ENCODE results near the gene CDH23. TPM values are rescaled to one million over a fixed set of nuclear protein-coding genes. Genes with fewer than 3 reads are reported as not detected.

CDH23 gene
- total and polyA plus RNA-seq, 2 of the 8 experiments (the other 6 are each of a cell fraction or from before 2014, with no cell fraction given) = 1.9 to 4.9 TPM

DNA sequence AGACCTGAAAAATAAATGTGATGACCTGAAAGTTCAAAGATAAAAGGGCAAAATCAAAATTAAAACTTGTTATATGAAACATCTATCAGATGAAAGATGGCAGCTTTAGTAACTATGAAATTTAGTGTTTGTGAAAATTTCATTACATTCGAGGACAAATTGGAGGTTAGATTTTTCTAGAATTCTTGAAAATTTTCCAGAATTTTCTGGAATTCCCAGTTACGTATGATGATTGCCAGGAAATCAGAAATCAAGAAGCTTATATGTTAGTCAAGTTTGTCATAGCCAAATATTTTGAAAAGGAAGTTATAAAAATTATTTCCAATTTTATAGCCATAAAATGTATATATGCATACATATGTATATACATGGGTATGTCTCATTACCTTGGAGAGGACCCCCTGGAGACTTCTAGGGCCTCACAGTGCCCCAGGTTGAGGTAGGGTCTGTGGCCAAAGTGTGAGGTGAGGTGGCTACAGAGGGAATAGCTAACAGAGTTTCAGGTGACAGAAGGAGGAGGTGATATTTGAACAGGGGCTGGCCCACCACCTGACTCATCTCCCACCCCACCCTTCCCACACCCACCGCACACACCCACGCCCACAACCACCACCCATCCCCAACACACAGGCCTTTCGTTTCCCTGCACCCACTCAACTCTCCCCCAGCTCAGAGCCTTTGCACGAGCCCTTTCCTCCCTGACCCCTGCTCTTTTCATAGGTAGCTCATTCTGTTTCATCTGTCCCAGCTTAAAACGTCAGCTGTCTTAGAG lies 301.4 kb downstream of the CDH23 start (continued):
- TF ChIP-seq HDAC2 (IDR thresholded peaks at IDR 0.05; ENCODE audit: borderline replicate concordance in 1 of 2, low read depth in 2 of 2, low read length in 2 of 2) = no peak
- TF ChIP-seq JUND (IDR thresholded peaks at IDR 0.05; ENCODE audit: low read length) = no peak
- TF ChIP-seq CTBP2 (IDR thresholded peaks at IDR 0.05; ENCODE audit: borderline replicate concordance, insufficient read depth, insufficient read length, low read length) = no peak
- no peak for TF ChIP-seq PHF8 (conservative IDR thresholded peaks at IDR 0.05; ENCODE audit: low read depth, low read length)
- TF ChIP-seq, protein P1, sequence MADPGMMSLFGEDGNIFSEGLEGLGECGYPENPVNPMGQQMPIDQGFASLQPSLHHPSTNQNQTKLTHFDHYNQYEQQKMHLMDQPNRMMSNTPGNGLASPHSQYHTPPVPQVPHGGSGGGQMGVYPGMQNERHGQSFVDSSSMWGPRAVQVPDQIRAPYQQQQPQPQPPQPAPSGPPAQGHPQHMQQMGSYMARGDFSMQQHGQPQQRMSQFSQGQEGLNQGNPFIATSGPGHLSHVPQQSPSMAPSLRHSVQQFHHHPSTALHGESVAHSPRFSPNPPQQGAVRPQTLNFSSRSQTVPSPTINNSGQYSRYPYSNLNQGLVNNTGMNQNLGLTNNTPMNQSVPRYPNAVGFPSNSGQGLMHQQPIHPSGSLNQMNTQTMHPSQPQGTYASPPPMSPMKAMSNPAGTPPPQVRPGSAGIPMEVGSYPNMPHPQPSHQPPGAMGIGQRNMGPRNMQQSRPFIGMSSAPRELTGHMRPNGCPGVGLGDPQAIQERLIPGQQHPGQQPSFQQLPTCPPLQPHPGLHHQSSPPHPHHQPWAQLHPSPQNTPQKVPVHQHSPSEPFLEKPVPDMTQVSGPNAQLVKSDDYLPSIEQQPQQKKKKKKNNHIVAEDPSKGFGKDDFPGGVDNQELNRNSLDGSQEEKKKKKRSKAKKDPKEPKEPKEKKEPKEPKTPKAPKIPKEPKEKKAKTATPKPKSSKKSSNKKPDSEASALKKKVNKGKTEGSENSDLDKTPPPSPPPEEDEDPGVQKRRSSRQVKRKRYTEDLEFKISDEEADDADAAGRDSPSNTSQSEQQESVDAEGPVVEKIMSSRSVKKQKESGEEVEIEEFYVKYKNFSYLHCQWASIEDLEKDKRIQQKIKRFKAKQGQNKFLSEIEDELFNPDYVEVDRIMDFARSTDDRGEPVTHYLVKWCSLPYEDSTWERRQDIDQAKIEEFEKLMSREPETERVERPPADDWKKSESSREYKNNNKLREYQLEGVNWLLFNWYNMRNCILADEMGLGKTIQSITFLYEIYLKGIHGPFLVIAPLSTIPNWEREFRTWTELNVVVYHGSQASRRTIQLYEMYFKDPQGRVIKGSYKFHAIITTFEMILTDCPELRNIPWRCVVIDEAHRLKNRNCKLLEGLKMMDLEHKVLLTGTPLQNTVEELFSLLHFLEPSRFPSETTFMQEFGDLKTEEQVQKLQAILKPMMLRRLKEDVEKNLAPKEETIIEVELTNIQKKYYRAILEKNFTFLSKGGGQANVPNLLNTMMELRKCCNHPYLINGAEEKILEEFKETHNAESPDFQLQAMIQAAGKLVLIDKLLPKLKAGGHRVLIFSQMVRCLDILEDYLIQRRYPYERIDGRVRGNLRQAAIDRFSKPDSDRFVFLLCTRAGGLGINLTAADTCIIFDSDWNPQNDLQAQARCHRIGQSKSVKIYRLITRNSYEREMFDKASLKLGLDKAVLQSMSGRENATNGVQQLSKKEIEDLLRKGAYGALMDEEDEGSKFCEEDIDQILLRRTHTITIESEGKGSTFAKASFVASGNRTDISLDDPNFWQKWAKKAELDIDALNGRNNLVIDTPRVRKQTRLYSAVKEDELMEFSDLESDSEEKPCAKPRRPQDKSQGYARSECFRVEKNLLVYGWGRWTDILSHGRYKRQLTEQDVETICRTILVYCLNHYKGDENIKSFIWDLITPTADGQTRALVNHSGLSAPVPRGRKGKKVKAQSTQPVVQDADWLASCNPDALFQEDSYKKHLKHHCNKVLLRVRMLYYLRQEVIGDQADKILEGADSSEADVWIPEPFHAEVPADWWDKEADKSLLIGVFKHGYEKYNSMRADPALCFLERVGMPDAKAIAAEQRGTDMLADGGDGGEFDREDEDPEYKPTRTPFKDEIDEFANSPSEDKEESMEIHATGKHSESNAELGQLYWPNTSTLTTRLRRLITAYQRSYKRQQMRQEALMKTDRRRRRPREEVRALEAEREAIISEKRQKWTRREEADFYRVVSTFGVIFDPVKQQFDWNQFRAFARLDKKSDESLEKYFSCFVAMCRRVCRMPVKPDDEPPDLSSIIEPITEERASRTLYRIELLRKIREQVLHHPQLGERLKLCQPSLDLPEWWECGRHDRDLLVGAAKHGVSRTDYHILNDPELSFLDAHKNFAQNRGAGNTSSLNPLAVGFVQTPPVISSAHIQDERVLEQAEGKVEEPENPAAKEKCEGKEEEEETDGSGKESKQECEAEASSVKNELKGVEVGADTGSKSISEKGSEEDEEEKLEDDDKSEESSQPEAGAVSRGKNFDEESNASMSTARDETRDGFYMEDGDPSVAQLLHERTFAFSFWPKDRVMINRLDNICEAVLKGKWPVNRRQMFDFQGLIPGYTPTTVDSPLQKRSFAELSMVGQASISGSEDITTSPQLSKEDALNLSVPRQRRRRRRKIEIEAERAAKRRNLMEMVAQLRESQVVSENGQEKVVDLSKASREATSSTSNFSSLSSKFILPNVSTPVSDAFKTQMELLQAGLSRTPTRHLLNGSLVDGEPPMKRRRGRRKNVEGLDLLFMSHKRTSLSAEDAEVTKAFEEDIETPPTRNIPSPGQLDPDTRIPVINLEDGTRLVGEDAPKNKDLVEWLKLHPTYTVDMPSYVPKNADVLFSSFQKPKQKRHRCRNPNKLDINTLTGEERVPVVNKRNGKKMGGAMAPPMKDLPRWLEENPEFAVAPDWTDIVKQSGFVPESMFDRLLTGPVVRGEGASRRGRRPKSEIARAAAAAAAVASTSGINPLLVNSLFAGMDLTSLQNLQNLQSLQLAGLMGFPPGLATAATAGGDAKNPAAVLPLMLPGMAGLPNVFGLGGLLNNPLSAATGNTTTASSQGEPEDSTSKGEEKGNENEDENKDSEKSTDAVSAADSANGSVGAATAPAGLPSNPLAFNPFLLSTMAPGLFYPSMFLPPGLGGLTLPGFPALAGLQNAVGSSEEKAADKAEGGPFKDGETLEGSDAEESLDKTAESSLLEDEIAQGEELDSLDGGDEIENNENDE (IDR thresholded peaks at IDR 0.05; ENCODE audit: insufficient replicate concordance, low read length) = no peak
- TF ChIP-seq BRCA1 (IDR thresholded peaks at IDR 0.05; ENCODE audit: low read depth, low read length) = no peak
- no peak for TF ChIP-seq RXRA (IDR thresholded peaks at IDR 0.05; ENCODE audit: insufficient read depth, low read depth, low read length)
